ENCODE measurements around the gene AGFG2.

The AGFG2 gene

DNA sequence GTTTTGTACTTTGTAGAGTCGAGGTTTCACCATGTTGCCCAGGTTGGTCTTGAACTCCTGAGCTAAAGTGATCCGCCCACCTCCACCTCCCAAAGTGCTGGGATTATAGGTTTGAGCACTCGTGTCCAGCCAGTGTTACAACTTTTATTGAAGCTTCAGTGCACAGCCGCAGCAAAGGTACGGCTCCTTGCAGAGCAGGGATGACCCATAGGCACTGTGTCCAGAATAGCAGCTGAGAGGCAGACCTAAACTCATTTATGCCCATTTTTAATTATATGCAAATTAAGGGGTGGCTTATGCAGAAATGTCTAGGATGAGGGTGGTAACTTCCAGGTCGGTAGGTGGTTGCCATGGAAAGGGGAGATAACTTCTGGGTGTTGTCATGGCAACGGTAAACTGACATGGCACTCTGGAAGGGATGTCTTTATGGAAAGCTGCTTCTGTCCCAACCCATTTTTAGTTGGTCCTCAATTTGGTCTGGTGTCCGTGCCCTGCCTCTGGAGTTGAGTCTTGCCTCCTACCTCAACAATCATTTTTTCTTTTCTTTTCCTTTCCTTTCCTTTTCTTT, 32.6 kb upstream of the AGFG2 start:
- Histone ChIP-seq H3K27ac (ENCODE audit: extremely low read depth, low read depth, low read length) (no peak overlapping the region), H3K4me1 (ENCODE audit: control insufficient read depth, insufficient read depth, low read length) (no peaks in the 10 kb centered on the region), H3K9me3 (ENCODE audit: control insufficient read depth, insufficient read depth, low read depth, low read length) (no peaks in the 10 kb centered on the region), H3K4me3 (ENCODE audit: low read depth, low read length) (no peak overlapping the region), H3K36me3 (ENCODE audit: control insufficient read depth in 2 of 2, insufficient read depth in 1 of 2, low read length in 2 of 2) (no peaks in the 10 kb centered on the region)
- POLR2A ChIA-PET, result interaction anchor here (0.6 to 1.0 kb wide), 3 partner anchors 33 to 428 kb away, joined by 3 read pairs; no protein-coding TSS in a partner anchor
- CTCF ChIA-PET, result interaction anchor here (0.8 to 1.2 kb wide), 2 partner anchors 24 to 39 kb away, joined by 3 to 4 read pairs; no protein-coding TSS in a partner anchor
- TF ChIP-seq MYNN (tag by site-specific recombination; IDR thresholded peaks at IDR 0.05; ENCODE audit: borderline replicate concordance) (0 out of 2 replicates have a peak, but pooled peaks have one; percentile 64), ZNF510 (tag by site-specific recombination; IDR thresholded peaks at IDR 0.05; ENCODE audit: insufficient replicate concordance) (no peak)

DNA sequence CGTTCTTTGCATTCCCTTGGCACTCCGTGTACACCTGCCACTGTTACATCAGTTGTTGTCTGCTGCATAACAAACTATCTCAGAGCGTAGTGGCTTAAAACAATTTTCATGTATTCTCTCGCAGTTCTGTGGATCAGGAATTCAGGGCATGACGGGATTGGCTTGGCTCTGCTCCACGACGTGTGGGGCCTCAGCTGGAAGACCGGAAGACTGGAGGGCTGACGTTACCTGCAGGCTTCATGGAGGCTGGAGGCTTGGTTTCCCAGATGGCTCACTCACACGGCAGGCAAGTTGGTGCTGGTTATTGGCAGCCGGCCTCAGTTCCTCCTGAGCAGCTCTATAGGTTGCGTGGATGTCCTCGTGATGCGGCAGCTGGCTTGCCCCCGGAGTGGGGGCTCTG, 29.8 kb upstream of the AGFG2 start:
- TF ChIP-seq ZNF837 (tag by site-specific recombination; IDR thresholded peaks at IDR 0.05) (no peak), KLF8 (tag by site-specific recombination; IDR thresholded peaks at IDR 0.05) (no peak), ZSCAN30 (tag by site-specific recombination; IDR thresholded peaks at IDR 0.05) (no peak), ZNF133 (tag by site-specific recombination; IDR thresholded peaks at IDR 0.05) (no peak), ZFP37 (tag by site-specific recombination; IDR thresholded peaks at IDR 0.05) (no peak), MEIS1 (CRISPR knock-in tag; IDR thresholded peaks at IDR 0.05; ENCODE audit: borderline replicate concordance) (no peak), ZNF354C (tag by site-specific recombination; IDR thresholded peaks at IDR 0.05; ENCODE audit: borderline replicate concordance, low read depth) (no peak), SP2 (tag by site-specific recombination; IDR thresholded peaks at IDR 0.05) (no peak), ZNF335 (tag by site-specific recombination; conservative IDR thresholded peaks at IDR 0.05) (no peak), ZNF146 (tag by site-specific recombination; IDR thresholded peaks at IDR 0.05) (no peak), HOXD13 (CRISPR knock-in tag; IDR thresholded peaks at IDR 0.05; ENCODE audit: borderline replicate concordance) (no peak), ZNF514 (tag by site-specific recombination; IDR thresholded peaks at IDR 0.05) (no peak), ZNF274 (IDR thresholded peaks at IDR 0.05; ENCODE audit: low read length) (no peak), ZNF274 (tag by site-specific recombination; IDR thresholded peaks at IDR 0.05; ENCODE audit: borderline replicate concordance) (no peak)
- TF ChIP-seq, protein P1, sequence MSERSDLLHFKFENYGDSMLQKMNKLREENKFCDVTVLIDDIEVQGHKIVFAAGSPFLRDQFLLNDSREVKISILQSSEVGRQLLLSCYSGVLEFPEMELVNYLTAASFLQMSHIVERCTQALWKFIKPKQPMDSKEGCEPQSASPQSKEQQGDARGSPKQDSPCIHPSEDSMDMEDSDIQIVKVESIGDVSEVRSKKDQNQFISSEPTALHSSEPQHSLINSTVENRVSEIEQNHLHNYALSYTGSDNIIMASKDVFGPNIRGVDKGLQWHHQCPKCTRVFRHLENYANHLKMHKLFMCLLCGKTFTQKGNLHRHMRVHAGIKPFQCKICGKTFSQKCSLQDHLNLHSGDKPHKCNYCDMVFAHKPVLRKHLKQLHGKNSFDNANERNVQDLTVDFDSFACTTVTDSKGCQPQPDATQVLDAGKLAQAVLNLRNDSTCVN (tag by site-specific recombination; optimal IDR thresholded peaks at IDR 0.05), result no peak
- TF ChIP-seq, protein P2, sequence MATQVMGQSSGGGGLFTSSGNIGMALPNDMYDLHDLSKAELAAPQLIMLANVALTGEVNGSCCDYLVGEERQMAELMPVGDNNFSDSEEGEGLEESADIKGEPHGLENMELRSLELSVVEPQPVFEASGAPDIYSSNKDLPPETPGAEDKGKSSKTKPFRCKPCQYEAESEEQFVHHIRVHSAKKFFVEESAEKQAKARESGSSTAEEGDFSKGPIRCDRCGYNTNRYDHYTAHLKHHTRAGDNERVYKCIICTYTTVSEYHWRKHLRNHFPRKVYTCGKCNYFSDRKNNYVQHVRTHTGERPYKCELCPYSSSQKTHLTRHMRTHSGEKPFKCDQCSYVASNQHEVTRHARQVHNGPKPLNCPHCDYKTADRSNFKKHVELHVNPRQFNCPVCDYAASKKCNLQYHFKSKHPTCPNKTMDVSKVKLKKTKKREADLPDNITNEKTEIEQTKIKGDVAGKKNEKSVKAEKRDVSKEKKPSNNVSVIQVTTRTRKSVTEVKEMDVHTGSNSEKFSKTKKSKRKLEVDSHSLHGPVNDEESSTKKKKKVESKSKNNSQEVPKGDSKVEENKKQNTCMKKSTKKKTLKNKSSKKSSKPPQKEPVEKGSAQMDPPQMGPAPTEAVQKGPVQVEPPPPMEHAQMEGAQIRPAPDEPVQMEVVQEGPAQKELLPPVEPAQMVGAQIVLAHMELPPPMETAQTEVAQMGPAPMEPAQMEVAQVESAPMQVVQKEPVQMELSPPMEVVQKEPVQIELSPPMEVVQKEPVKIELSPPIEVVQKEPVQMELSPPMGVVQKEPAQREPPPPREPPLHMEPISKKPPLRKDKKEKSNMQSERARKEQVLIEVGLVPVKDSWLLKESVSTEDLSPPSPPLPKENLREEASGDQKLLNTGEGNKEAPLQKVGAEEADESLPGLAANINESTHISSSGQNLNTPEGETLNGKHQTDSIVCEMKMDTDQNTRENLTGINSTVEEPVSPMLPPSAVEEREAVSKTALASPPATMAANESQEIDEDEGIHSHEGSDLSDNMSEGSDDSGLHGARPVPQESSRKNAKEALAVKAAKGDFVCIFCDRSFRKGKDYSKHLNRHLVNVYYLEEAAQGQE (tag by site-specific recombination; IDR thresholded peaks at IDR 0.05), result no peak
- Histone ChIP-seq H3K27ac (ENCODE audit: extremely low read depth, low read depth, low read length) (no peak overlapping the region), H3K4me3 (ENCODE audit: low read depth, low read length) (no peak overlapping the region), H3K4me1 (ENCODE audit: control insufficient read depth, insufficient read depth, low read length) (no peaks in the 10 kb centered on the region), H3K9me3 (ENCODE audit: control insufficient read depth, insufficient read depth, low read depth, low read length) (no peaks in the 10 kb centered on the region), H3K36me3 (ENCODE audit: control insufficient read depth in 2 of 2, insufficient read depth in 1 of 2, low read length in 2 of 2) (no peaks in the 10 kb centered on the region)
- POLR2A ChIA-PET, result no interaction called here
- CTCF ChIA-PET, result interaction anchor here (0.6 to 1.2 kb wide), 2 partner anchors 50 to 56 kb away, joined by 3 to 9 read pairs; no protein-coding TSS in a partner anchor
